MM.1S (cell line): ENCODE measurements around the gene PPM1K.

Source experiments
- EZH2 ChIP-seq: fragments of 300-600 bp; sonication (generic); optimal IDR thresholded peaks from 2 replicates; pipeline ENCODE3; 2017; ENCODE audit warnings: low read depth, mild to moderate bottlenecking, antibody characterized with exemption, low read length, mixed read lengths
- TF ChIP-seq, protein P1 (sequence below): fragments of 300-600 bp; sonication (generic); IDR thresholded peaks from 2 replicates; pipeline ENCODE4 v1.5.1; 2016; ENCODE audit warnings: antibody characterized with exemption, low read length, mixed read lengths

DNA sequence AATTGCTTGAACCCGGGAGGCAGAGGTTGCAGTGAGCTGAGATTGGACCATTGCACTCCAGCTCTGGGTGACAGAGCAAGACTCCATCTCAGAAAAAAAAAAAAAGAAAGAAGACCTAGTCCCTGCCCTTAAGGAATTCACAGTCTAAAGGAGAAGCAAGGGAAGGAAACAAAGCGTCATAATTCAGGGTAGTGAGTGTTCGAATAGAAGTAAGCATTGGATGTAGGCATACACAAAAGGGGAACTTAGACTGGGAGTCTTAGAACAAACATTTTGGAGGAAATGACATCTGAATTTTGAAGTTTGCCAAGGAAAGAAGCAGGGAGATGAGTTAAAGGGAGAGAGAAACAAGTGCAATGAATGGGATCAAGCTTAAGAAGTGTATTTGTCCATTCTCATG, 32.4 kb downstream of the PPM1K start:
- TF ChIP-seq, protein P1, sequence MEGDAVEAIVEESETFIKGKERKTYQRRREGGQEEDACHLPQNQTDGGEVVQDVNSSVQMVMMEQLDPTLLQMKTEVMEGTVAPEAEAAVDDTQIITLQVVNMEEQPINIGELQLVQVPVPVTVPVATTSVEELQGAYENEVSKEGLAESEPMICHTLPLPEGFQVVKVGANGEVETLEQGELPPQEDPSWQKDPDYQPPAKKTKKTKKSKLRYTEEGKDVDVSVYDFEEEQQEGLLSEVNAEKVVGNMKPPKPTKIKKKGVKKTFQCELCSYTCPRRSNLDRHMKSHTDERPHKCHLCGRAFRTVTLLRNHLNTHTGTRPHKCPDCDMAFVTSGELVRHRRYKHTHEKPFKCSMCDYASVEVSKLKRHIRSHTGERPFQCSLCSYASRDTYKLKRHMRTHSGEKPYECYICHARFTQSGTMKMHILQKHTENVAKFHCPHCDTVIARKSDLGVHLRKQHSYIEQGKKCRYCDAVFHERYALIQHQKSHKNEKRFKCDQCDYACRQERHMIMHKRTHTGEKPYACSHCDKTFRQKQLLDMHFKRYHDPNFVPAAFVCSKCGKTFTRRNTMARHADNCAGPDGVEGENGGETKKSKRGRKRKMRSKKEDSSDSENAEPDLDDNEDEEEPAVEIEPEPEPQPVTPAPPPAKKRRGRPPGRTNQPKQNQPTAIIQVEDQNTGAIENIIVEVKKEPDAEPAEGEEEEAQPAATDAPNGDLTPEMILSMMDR = no peak
- TF ChIP-seq EZH2 = no peak
